ENCODE data around the gene SYNGR4.

SYNGR4 gene

GRCh38 chr19:48396016-48396823 lies 32.1 kb downstream of the SYNGR4 start:
- DNase-seq (ENCODE audit: low spot score), result no peak

GRCh38 chr19:48396824-48397176 lies 32.6 kb downstream of the SYNGR4 start:
- DNase-seq (ENCODE audit: low spot score), result no peak

GRCh38 chr19:48397263-48398101 lies 33.3 kb downstream of the SYNGR4 start:
- no peak for DNase-seq (ENCODE audit: low spot score)

- no peak for DNase-seq (ENCODE audit: low spot score)
Measured at GRCh38 chr19:48398102-48398374, 33.9 kb downstream of the SYNGR4 start.

- DNase-seq (ENCODE audit: low spot score), result peak; percentile 58
Measured at GRCh38 chr19:48398375-48399235, 34.4 kb downstream of the SYNGR4 start.

GRCh38 chr19:48400018-48400742 lies 36.0 kb downstream of the SYNGR4 start:
- peak; percentile 86 for DNase-seq (ENCODE audit: low spot score)

- no peak for DNase-seq (ENCODE audit: low spot score)
Measured at GRCh38 chr19:48401287-48401686, 37.1 kb downstream of the SYNGR4 start.

- peak; percentile 82 for DNase-seq (ENCODE audit: low spot score)
Measured at GRCh38 chr19:48403606-48404005, 39.4 kb downstream of the SYNGR4 start.

- no peak for DNase-seq (ENCODE audit: low spot score)
Measured at GRCh38 chr19:48405010-48405659, 41.0 kb downstream of the SYNGR4 start.

GRCh38 chr19:48405850-48406249 lies 41.7 kb downstream of the SYNGR4 start:
- no peak for DNase-seq (ENCODE audit: low spot score)

- no peak for DNase-seq (ENCODE audit: low spot score)
Measured at GRCh38 chr19:48413879-48414587, 49.9 kb downstream of the SYNGR4 start.

GRCh38 chr19:48415395-48415794 lies 51.2 kb downstream of the SYNGR4 start:
- DNase-seq (ENCODE audit: low spot score), result no peak

GRCh38 chr19:48415806-48416221 lies 51.6 kb downstream of the SYNGR4 start:
- no peak for DNase-seq (ENCODE audit: low spot score)

GRCh38 chr19:48417421-48417820 lies 53.3 kb downstream of the SYNGR4 start:
- no peak for DNase-seq (ENCODE audit: low spot score)

- no peak for DNase-seq (ENCODE audit: low spot score)
Measured at GRCh38 chr19:48418317-48419064, 54.3 kb downstream of the SYNGR4 start.

- no peak for DNase-seq (ENCODE audit: low spot score)
Measured at GRCh38 chr19:48419158-48419920, 55.2 kb downstream of the SYNGR4 start.

GRCh38 chr19:48421548-48421947 lies 57.4 kb downstream of the SYNGR4 start:
- DNase-seq (ENCODE audit: low spot score), result no peak

- peak; percentile 59 for DNase-seq (ENCODE audit: low spot score)
Measured at GRCh38 chr19:48424694-48425219, 60.6 kb downstream of the SYNGR4 start.
